Measurements from ENCODE around the gene WFDC8.
A peak's percentile ranks its signal among the peaks of the same experiment; 100 is the strongest.

The WFDC8 gene

GRCh38 chr20:45548410-45548809, 30.7 kb downstream of the WFDC8 start:
- no peak for DNase-seq (ENCODE audit: low read depth)

DNA sequence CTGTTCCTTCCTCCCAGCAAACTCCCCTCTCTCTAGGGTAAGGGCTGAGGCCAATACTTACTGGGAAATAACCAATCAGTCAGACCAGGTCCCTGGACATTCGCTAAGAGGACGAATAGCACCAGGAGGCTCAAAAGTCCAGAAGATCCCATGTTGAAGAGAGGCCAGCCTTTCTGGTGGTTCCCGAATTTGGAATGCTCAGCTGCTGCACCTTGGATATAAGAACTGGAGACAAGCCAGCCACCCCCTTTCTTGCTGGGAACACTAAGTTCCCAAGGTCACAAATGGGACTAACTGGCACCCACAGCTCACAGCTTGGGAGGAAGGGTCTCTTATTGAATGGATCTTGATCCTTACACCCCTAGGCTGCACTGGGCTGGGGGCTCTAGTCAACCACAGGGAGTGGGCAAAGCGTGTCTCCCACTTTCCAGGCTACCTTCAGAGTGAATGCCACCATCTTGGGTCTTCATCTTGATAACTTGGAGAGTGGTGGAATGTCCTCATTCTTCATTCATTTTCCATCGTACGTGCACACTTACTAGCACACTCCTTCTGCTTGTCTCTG, 31.8 kb downstream of the WFDC8 start, which contains the start of gene EPPIN:
Gene EPPIN, minus strand, starts transcription at position 196 of the 565 bp plus-strand sequence. Its CDS starts 44 bp downstream, at position 152.
- DNase-seq (ENCODE audit: low read depth): no peak

- peak; percentile 3 for DNase-seq (ENCODE audit: low read depth)
Observed at GRCh38 chr20:45545754-45546453, 33.2 kb downstream of the WFDC8 start.

GRCh38 chr20:45545351-45545750, 33.7 kb downstream of the WFDC8 start:
- DNase-seq (ENCODE audit: low read depth): no peak

- no peak for DNase-seq (ENCODE audit: low read depth)
Observed at GRCh38 chr20:45539382-45539781, 39.7 kb downstream of the WFDC8 start, which contains the start of gene WFDC6. Gene WFDC6 (minus strand): TSS chr20:45539482. CDS start chr20:45539407, 75 bp downstream.

GRCh38 chr20:45538209-45538799, 40.8 kb downstream of the WFDC8 start:
- DNase-seq (ENCODE audit: low read depth): no peak

DNA sequence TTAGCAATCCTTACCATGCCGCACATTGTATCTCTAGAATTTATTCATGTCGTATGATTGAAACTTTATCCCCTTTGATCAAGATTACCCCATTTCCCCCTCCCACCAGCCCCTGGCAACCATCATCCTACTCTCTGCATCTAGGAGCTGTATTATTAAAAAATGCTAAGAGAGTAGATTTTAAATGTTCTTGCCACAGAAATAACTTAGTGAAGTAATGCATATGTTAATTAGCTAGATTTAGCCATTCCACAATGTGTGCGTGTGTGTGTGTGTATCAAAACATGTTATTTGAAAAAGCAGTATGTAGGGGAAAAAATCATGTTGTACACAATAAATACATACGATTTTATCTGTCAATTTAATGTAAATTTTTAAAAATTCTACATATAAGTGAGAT, 51.8 kb downstream of the WFDC8 start:
- no peak for DNase-seq (ENCODE audit: low read depth)

DNA sequence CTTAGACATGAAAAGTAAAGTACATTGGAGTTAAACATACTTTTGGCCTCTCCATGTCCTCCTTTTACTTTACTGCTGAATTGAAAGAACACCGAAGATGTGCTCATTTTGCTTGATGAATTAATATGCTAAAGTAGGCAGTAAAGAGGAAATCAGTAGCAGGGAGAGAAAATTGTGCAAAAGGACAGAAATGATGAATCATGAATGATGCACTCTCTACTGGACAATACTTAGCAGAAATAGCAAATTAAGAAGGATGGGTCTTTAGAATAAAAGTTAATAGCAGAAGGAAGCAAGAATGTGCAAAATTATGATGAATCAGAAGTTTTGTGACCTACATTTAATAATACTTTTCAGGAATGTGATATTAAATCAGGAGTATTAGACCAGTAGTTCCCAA, 55.3 kb downstream of the WFDC8 start:
- no peak for DNase-seq (ENCODE audit: low read depth)

DNA sequence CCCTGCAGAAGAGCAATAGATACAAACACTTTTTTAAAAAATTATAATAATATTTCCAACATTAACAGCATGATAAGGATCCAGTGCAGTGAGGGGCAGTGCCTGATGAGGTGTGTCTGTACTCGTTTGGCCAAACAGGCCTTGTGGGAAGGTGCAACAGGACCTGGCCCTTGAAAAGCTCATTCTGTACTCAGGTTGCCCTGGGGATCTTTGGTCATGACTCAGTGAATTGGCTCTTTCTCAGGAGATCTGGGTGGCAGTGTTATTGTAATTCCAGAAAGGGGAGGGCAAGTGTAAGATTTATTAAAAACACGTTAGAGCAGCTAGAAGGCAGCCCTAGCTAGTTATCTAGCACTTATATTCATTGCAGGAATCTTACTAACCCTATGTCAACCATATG, 60.8 kb downstream of the WFDC8 start:
- no peak for DNase-seq (ENCODE audit: low read depth)

- no peak for DNase-seq (ENCODE audit: low read depth)
Observed at GRCh38 chr20:45515147-45515913, 63.8 kb downstream of the WFDC8 start, which contains the start of gene SPINT3. Gene SPINT3 (minus strand): TSS chr20:45515622. CDS start chr20:45515608, 14 bp downstream.

DNA sequence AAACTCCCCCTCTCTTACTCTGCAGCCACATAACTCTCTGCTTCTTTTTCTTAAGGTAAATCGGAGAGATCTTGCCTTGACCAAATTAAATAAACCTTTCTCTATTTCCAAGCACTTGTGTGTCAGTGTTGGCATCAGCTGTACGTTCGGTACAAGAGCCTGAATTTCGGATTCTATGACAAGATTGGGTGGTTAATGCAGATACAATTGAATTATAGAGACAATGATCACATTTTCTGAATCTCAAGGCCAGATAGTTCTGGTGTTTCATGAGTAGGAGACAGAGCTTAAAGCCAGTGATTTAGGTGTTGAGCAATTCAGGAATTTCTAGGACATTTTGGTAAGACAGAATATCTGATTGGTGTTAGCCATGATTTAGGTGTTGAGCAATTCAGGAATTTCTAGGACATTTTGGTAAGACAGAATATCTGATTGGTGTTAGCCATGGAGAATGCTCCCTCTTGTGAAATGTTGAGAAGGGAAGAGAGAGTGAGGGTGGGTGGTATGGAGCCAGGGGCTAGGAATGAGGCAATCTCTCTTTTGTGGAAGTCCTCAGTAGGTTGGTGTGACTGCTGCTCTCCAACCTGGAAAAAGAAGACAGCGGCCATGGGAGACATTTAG, 68.7 kb downstream of the WFDC8 start:
- DNase-seq (ENCODE audit: low read depth): no peak

DNA sequence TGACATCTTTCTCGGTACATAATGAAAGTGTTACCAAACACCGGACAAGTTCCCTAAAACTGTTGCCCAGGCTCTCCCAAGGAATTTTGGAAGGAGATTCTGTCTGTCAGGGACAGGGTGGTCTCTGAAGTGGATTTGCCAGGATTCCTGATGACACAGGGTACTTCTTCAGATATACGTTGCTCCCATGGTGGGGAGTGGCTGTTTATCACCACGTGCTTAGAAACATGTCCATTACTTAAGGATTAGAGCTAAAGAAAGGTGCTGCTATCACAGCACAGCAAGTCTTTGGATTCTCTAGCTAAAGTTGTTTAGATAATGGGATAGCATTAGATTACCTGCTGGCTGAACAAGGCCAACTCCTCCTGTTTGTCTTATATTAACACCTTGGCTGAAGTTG, 70.0 kb downstream of the WFDC8 start:
- DNase-seq (ENCODE audit: low read depth): no peak

GRCh38 chr20:45508068-45508886, 70.8 kb downstream of the WFDC8 start:
- DNase-seq (ENCODE audit: low read depth): no peak

DNA sequence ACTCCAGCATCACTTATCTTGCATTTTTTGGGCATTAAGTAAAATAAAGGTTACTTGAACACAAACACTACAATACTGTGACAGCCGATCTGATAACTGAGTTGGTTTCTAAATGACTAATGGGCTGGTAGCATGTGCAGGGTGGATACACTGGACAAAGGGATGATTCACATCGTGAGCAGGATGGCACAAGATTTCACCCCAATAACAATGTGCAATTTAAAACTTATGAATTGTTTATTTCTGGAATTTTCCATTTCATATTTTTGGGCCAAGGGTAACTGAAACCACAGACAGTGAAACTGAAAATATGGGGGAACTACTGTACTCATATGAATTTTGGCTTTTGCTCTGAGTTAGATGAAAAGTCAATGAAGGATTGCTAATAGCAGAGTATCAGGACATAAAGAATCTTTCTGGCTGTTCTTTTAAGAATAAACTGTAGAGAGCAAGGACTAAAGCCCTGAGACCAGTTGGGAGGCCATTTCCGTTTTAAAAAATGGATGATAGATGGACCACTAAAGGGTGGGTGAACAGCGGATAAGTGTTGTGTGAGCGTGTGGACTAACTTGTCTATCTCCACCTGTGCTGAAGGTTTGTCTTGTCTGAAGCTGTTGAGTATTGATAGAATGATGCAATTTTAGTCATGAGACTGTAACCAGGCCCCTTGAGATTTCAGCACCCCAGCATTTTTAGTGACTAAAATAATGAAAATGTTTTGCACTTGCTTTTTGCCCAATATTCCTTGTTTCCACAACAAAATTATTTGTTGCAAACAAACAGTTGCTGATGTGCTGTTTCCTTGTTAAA, 71.9 kb downstream of the WFDC8 start:
- no peak for DNase-seq (ENCODE audit: low read depth)

- no peak for DNase-seq (ENCODE audit: low read depth)
Observed at GRCh38 chr20:45506398-45506797, 72.7 kb downstream of the WFDC8 start.

DNA sequence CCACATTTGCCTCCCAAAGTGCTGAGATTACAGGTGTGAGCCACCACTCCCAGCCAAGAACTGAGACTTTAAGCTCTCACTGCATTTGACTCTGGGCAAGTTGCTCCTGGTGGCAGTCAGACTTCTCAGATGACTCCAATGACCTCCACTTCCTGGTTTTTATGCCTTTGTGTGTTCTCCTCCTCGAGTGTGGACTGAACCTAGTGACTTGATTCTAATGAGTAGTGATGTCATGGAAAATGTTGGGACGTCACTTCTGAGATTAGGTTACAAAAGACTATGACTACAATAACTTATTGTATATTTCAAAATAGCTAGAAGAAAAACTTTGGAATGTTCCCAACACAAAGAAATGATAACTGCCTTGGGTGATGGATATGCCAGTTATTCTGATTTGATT, 75.7 kb downstream of the WFDC8 start:
- DNase-seq (ENCODE audit: low read depth): no peak

DNA sequence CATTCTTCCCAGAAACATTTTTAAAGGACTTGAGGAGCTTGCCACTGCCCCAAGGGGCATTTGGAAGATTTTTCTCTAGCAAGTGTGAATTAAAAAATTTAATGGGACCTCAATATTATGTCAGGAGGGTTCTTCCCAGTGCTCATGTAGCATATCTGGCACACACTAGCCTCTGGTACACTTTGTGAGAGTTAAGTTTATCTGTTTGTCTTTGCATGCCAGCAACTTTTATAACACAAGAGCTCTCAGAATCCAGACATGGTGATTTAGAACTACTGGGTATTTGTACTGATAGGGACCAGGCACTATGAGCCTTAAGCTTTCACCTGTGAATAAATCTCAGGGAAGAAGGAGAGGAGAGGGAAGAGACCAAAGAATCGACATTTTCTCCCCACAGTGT, 76.5 kb downstream of the WFDC8 start:
- DNase-seq (ENCODE audit: low read depth): no peak

Data from GM04504 (cell line).